Measurements from ENCODE around the gene CES4A. TPM values are rescaled to one million over a fixed set of nuclear protein-coding genes. Genes with fewer than 3 reads are reported as not detected.

Gene CES4A
- total and polyA plus RNA-seq, 9 of the 15 experiments (the other 6 are each of a cell fraction or from before 2014, with no cell fraction given) = 0.09 to 0.13 (median 0.11) TPM; not detected in 6

DNA sequence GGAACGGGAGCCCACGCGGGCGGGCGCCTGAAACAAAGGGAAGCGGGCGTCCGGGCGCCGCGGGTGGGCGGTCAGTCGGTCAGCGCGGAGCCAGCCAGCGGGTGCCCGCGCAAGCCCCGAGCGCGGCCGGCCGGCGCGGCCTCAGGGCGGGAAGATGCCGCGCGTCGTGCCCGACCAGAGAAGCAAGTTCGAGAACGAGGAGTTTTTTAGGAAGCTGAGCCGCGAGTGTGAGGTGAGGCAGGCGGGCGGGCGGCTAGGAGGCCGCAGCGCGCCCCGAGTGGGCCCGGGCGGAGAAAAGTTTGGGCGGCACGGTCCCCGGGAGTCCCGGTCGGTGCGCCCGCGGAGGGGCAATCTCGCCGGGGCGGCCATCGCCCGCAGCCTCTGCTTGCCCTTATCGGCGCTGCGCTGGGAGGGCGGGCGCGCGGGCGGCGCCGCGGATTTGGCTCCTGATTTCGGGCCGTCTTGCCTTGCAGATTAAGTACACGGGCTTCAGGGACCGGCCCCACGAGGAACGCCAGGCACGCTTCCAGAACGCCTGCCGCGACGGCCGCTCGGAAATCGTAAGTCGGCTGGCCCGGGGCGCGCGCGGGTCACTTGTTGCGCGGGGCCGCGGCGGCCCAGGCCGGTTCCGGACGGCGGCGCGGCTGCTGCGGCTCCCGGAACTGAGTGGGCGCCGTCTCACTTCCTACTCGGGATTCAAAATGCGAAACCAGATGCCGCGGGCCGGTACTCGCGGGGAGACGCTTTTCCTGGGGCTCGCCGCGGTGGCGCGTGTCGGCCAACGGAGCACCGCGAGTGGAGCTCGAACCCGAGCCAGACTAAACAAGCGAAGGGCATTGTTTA is 41.1 kb downstream of the CES4A start (continued):
- no peak for TF ChIP-seq NFXL1 (CRISPR knock-in tag; IDR thresholded peaks at IDR 0.05)
- TF ChIP-seq, protein P1, sequence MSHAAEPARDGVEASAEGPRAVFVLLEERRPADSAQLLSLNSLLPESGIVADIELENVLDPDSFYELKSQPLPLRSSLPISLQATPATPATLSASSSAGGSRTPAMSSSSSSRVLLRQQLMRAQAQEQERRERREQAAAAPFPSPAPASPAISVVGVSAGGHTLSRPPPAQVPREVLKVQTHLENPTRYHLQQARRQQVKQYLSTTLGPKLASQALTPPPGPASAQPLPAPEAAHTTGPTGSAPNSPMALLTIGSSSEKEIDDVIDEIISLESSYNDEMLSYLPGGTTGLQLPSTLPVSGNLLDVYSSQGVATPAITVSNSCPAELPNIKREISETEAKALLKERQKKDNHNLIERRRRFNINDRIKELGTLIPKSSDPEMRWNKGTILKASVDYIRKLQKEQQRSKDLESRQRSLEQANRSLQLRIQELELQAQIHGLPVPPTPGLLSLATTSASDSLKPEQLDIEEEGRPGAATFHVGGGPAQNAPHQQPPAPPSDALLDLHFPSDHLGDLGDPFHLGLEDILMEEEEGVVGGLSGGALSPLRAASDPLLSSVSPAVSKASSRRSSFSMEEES (CRISPR knock-in tag; IDR thresholded peaks at IDR 0.05) = no peak
- TF ChIP-seq, protein P2, sequence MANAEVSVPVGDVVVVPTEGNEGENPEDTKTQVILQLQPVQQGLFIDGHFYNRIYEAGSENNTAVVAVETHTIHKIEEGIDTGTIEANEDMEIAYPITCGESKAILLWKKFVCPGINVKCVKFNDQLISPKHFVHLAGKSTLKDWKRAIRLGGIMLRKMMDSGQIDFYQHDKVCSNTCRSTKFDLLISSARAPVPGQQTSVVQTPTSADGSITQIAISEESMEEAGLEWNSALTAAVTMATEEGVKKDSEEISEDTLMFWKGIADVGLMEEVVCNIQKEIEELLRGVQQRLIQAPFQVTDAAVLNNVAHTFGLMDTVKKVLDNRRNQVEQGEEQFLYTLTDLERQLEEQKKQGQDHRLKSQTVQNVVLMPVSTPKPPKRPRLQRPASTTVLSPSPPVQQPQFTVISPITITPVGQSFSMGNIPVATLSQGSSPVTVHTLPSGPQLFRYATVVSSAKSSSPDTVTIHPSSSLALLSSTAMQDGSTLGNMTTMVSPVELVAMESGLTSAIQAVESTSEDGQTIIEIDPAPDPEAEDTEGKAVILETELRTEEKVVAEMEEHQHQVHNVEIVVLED (CRISPR knock-in tag; IDR thresholded peaks at IDR 0.05) = 0 out of 2 replicates have a peak, but pooled peaks have one; percentile 22
- no peak for TF ChIP-seq BRF1 (IDR thresholded peaks at IDR 0.05; ENCODE audit: borderline replicate concordance, extremely low read depth, insufficient read length)
- TF ChIP-seq, protein P3, sequence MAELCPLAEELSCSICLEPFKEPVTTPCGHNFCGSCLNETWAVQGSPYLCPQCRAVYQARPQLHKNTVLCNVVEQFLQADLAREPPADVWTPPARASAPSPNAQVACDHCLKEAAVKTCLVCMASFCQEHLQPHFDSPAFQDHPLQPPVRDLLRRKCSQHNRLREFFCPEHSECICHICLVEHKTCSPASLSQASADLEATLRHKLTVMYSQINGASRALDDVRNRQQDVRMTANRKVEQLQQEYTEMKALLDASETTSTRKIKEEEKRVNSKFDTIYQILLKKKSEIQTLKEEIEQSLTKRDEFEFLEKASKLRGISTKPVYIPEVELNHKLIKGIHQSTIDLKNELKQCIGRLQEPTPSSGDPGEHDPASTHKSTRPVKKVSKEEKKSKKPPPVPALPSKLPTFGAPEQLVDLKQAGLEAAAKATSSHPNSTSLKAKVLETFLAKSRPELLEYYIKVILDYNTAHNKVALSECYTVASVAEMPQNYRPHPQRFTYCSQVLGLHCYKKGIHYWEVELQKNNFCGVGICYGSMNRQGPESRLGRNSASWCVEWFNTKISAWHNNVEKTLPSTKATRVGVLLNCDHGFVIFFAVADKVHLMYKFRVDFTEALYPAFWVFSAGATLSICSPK (IDR thresholded peaks at IDR 0.05; ENCODE audit: borderline replicate concordance) = no peak
- TF ChIP-seq, protein P4, sequence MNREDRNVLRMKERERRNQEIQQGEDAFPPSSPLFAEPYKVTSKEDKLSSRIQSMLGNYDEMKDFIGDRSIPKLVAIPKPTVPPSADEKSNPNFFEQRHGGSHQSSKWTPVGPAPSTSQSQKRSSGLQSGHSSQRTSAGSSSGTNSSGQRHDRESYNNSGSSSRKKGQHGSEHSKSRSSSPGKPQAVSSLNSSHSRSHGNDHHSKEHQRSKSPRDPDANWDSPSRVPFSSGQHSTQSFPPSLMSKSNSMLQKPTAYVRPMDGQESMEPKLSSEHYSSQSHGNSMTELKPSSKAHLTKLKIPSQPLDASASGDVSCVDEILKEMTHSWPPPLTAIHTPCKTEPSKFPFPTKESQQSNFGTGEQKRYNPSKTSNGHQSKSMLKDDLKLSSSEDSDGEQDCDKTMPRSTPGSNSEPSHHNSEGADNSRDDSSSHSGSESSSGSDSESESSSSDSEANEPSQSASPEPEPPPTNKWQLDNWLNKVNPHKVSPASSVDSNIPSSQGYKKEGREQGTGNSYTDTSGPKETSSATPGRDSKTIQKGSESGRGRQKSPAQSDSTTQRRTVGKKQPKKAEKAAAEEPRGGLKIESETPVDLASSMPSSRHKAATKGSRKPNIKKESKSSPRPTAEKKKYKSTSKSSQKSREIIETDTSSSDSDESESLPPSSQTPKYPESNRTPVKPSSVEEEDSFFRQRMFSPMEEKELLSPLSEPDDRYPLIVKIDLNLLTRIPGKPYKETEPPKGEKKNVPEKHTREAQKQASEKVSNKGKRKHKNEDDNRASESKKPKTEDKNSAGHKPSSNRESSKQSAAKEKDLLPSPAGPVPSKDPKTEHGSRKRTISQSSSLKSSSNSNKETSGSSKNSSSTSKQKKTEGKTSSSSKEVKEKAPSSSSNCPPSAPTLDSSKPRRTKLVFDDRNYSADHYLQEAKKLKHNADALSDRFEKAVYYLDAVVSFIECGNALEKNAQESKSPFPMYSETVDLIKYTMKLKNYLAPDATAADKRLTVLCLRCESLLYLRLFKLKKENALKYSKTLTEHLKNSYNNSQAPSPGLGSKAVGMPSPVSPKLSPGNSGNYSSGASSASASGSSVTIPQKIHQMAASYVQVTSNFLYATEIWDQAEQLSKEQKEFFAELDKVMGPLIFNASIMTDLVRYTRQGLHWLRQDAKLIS (CRISPR knock-in tag; IDR thresholded peaks at IDR 0.05) = no peak; the same call in 1 of the 2 replicates
- TF ChIP-seq TAF7 (tag; IDR thresholded peaks at IDR 0.05) = no peak
- TF ChIP-seq CHCHD3 (CRISPR knock-in tag; IDR thresholded peaks at IDR 0.05) = no peak
- TF ChIP-seq, protein P5, sequence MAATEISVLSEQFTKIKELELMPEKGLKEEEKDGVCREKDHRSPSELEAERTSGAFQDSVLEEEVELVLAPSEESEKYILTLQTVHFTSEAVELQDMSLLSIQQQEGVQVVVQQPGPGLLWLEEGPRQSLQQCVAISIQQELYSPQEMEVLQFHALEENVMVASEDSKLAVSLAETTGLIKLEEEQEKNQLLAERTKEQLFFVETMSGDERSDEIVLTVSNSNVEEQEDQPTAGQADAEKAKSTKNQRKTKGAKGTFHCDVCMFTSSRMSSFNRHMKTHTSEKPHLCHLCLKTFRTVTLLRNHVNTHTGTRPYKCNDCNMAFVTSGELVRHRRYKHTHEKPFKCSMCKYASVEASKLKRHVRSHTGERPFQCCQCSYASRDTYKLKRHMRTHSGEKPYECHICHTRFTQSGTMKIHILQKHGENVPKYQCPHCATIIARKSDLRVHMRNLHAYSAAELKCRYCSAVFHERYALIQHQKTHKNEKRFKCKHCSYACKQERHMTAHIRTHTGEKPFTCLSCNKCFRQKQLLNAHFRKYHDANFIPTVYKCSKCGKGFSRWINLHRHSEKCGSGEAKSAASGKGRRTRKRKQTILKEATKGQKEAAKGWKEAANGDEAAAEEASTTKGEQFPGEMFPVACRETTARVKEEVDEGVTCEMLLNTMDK (IDR thresholded peaks at IDR 0.05; ENCODE audit: borderline replicate concordance, insufficient read depth, low read depth, low read length, poor library complexity, severe bottlenecking) = no peak
- peak; percentile 74 for TF ChIP-seq L3MBTL2 (IDR thresholded peaks at IDR 0.05)
- TF ChIP-seq SMAD1 (IDR thresholded peaks at IDR 0.05; ENCODE audit: low read depth, low read length, partially characterized antibody) = no peak
- 0 out of 2 replicates have a peak, but pooled peaks have one; percentile 9 for TF ChIP-seq ZNF589 (CRISPR knock-in tag; IDR thresholded peaks at IDR 0.05; ENCODE audit: low read depth)
- TF ChIP-seq, protein P6, sequence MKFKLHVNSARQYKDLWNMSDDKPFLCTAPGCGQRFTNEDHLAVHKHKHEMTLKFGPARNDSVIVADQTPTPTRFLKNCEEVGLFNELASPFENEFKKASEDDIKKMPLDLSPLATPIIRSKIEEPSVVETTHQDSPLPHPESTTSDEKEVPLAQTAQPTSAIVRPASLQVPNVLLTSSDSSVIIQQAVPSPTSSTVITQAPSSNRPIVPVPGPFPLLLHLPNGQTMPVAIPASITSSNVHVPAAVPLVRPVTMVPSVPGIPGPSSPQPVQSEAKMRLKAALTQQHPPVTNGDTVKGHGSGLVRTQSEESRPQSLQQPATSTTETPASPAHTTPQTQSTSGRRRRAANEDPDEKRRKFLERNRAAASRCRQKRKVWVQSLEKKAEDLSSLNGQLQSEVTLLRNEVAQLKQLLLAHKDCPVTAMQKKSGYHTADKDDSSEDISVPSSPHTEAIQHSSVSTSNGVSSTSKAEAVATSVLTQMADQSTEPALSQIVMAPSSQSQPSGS (CRISPR knock-in tag; IDR thresholded peaks at IDR 0.05) = no peak

All from K562 (cell line).